Lower leg skin (tissue), 4 donors: ENCODE results near the gene WDR20. TPM values are rescaled to one million over a fixed set of nuclear protein-coding genes. Genes with fewer than 3 reads are reported as not detected.

Source experiments
- DNase-seq, 2 donors: peaks; one replicate each; pipeline ENCODE4 v3.0.0-alpha.2; 2019; ENCODE audit warnings: low spot score in 2 of 2
- H3K4me3 ChIP-seq: fragments of 200-600 bp; sonication (generic); 2 replicates; pipeline ENCODE4 v1.5.1; 2017; ENCODE audit warnings: mild to moderate bottlenecking, low read depth; ENCODE audit not compliant: poor library complexity, severe bottlenecking
- POLR2A ChIP-seq, 2 donors: fragments of 450-650 bp; IDR thresholded peaks; one replicate each; pipeline ENCODE4 v1.6.1; 2016 to 2017; ENCODE audit warnings: antibody characterized with exemption in 2 of 2, mild to moderate bottlenecking in 1 of 2, moderate library complexity in 1 of 2
- WGBS, 2 donors: methylation state at CpG; one replicate each; pipeline ENCODE4 v1.1.5; 2018; 5-methylcytosine and 5-hydroxymethylcytosine counted together
- intact Hi-C: fragments of 100-400 bp; cut with DNase I; formaldehyde crosslinking; loops from one replicate; pipeline ENCODE4 v1.15.0; 2023; ENCODE audit warnings: low total_unique reads
- total RNA-seq, 4 donors: library from RNA; depleted of rRNA; stranded (reverse); fragments of >200 nt; gene quantifications; one replicate each; pipeline ENCODE4 v1.1.0, GENCODE V29; 2016
- TF ChIP-seq, protein P1 (sequence below), 3 donors: fragments of 450-650 bp; IDR thresholded peaks; one replicate each; pipeline ENCODE4 v1.5.1; 2016; ENCODE audit warnings: antibody characterized with exemption in 3 of 3, mild to moderate bottlenecking in 3 of 3, moderate library complexity in 2 of 3

The WDR20 gene
- total RNA-seq, 4 donors from 2014 or later = 33.7 to 50.8 (median 41.3) TPM

DNA sequence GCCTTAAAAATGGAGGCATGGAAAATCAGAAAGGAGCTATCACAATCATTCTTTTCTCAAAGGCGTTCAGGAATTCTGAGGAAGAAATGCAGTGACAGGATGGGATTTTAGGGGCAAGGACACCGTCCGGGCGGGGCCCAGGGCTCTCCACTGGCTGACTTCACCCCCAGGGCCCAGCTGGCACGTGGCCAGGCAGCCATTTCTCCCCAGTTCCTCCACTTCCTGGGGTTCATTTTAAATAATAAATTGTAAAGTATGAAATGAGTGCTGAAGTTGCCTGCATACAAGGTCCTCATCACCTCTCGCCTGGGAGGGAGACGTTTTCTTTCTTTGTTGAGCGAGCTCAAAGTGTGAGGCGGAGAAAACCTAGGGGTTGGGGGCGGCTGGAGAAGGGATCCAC lies 73.8 kb downstream of the WDR20 start:
- 87 to 90% methylated on average over 10 of the region's 10 CpGs for WGBS, 2 donors
- TF ChIP-seq, protein P1, sequence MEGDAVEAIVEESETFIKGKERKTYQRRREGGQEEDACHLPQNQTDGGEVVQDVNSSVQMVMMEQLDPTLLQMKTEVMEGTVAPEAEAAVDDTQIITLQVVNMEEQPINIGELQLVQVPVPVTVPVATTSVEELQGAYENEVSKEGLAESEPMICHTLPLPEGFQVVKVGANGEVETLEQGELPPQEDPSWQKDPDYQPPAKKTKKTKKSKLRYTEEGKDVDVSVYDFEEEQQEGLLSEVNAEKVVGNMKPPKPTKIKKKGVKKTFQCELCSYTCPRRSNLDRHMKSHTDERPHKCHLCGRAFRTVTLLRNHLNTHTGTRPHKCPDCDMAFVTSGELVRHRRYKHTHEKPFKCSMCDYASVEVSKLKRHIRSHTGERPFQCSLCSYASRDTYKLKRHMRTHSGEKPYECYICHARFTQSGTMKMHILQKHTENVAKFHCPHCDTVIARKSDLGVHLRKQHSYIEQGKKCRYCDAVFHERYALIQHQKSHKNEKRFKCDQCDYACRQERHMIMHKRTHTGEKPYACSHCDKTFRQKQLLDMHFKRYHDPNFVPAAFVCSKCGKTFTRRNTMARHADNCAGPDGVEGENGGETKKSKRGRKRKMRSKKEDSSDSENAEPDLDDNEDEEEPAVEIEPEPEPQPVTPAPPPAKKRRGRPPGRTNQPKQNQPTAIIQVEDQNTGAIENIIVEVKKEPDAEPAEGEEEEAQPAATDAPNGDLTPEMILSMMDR (IDR thresholded peaks at IDR 0.05) = no peak
- TF ChIP-seq POLR2A (IDR thresholded peaks at IDR 0.05) = no peak
- no peak overlapping the region for H3K4me3 ChIP-seq
- intact Hi-C loops = no loop called here
- no peak for DNase-seq

DNA sequence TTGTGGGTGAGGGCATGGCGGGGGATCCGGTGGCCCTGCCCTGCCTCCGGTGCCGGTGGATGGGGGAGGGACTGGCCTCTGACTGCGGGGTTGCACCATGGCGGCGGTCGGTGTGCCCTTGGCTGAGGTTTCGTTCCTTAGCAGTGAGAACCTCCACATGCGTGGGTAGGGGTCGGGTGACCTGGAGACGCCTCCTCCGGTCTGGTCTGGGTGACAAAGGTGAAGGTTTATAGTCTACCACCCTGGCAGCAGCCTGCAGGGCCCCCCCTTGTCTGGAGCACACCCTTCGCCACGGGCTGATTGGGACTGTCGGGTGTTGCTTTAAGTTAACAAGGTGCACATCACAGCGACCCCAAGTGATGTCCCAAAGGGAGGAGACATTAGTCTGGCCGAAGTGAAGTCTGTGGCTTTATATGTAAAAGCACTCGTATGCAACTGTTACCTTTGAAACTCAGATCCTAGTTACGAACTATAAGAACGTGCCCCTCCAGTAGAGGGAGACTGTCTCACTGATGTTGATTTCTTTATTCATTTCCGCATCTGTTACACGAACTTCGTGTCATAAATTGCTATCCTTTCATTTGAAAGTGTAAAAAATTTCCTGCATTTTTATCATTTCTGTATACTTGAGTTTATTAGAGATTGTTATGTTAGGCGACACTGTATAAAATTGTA lies 74.4 kb downstream of the WDR20 start:
- H3K4me3 ChIP-seq = no peak overlapping the region
- no peak for DNase-seq
- WGBS, 2 donors = 93 to 94% methylated on average over 23 to 25 of the region's 25 CpGs
- TF ChIP-seq POLR2A (IDR thresholded peaks at IDR 0.05) = no peak
- TF ChIP-seq, protein P1 (IDR thresholded peaks at IDR 0.05) = no peak
- intact Hi-C loops = no loop called here

DNA sequence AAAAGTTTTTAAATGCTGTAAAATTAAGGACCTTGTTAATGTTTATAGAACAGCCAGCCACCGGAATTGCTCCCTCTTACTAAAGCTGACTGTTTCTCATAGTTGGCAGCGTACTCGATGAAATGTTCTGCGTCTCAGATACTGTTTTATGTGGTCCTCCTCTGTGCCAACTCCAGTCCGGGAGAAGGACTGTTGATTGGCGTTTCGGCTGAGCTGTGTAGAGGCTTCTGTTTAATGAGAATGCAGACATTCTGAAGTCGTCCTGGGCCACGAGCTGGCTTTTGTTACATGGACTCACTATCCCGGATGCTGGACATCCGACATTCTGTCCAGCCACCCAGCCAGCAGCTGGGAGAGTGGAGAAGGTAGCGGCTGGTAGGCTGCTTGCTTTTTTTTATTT lies 75.4 kb downstream of the WDR20 start:
- TF ChIP-seq, protein P1 (IDR thresholded peaks at IDR 0.05) = no peak
- 66% methylated on average over 12 of the region's 12 CpGs for WGBS, 2 donors
- DNase-seq = no peak
- intact Hi-C loops = no loop called here
- no peak overlapping the region for H3K4me3 ChIP-seq

DNA sequence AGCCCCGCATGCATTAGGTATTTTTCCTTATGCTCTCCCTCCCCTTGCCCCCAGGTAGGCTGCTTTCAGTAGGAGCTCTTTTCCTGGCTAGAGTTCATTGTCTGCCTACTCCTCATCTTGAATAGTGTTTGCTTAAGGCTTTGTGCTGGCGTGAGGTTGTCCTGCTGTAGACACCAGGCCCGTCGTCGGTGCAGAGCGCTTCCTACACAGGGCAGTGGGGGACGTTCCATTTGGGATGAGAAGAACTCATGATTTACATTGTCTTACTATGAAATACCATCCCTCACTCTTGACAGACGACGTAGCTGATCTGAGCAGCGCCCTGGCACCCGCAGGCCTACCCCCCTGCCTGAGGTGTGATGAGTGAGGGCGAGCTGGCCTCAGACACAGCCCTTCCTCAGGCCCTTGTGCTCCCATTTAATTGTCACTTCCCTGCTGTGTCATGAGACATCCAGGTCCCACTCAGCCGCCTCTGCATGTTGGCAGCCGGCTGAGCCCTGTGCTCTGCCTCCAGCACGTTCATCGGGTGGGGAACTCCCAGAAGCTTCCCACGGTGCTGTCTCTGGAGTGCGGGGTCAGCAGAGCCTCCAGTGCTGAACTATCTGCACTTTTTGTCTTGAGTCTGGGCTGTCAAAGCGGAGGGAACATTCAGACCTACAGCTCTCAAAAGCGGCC lies 76.0 kb downstream of the WDR20 start:
- TF ChIP-seq, protein P1 (IDR thresholded peaks at IDR 0.05) = no peak
- no peak for TF ChIP-seq POLR2A (IDR thresholded peaks at IDR 0.05)
- intact Hi-C loops = no loop called here
- no peak overlapping the region for H3K4me3 ChIP-seq
- no peak for DNase-seq
- WGBS, 2 donors = 75 to 90% methylated on average over 18 to 20 of the region's 20 CpGs

DNA sequence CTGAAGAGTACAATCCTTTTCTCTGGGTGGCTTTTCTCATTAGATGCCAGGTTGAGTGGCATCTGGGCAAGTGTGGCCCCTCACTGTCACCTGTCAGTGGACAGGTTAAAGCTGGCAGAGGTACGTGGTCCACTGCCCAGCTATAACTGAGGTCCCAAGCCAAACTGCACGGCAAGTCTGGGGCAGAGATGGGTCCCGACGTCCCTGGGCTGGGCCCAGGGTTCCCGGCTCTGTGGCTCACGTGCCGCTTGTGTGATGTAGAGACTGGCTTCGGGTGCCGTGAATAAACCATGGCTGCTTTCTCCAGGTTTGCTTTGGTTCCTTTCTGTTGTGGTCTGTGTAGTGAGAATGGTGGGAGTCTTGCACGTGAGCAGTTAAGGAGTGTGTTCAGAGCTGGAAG lies 77.7 kb downstream of the WDR20 start:
- H3K4me3 ChIP-seq = no peak overlapping the region
- TF ChIP-seq, protein P1 (IDR thresholded peaks at IDR 0.05) = no peak
- no peak for TF ChIP-seq POLR2A (IDR thresholded peaks at IDR 0.05)
- no peak for DNase-seq
- WGBS, 2 donors = 95 to 96% methylated on average over 7 to 10 of the region's 10 CpGs
- intact Hi-C loops = no loop called here
